GM12878 (cell line): ENCODE data around the gene PAXX.

Experiments
- ATF3 ChIP-seq: IDR thresholded peaks from 2 replicates; pipeline ENCODE4 v1.6.1; 2011; ENCODE audit warnings: low read depth, mild to moderate bottlenecking, low read length, moderate library complexity, borderline replicate concordance; ENCODE audit errors: extremely low read depth
- CEBPZ ChIP-seq: fragments of 150-350 bp; IDR thresholded peaks from 2 replicates; pipeline ENCODE4 v1.6.1; 2016; ENCODE audit warnings: low read depth, low read length
- E2F4 ChIP-seq: IDR thresholded peaks from 2 replicates; pipeline ENCODE4 v1.6.1; 2012; ENCODE audit warnings: low read depth, low read length, improper control_type of control experiment
- NFXL1 ChIP-seq: fragments of 450-650 bp; IDR thresholded peaks from 2 replicates; pipeline ENCODE4 v1.6.1; 2017; ENCODE audit warnings: antibody characterized with exemption, mild to moderate bottlenecking, borderline replicate concordance
- NFYB ChIP-seq: IDR thresholded peaks from 2 replicates; pipeline ENCODE4 v1.6.1; 2011; ENCODE audit warnings: low read depth, mild to moderate bottlenecking, low read length, improper control_type of control experiment, moderate library complexity; ENCODE audit not compliant: insufficient read depth
- POLR2A ChIP-seq: IDR thresholded peaks from 2 replicates; pipeline ENCODE4 v1.6.1; 2011; ENCODE audit warnings: low read depth, mild to moderate bottlenecking, low read length
- POLR2AphosphoS5 ChIP-seq: IDR thresholded peaks from 2 replicates; pipeline ENCODE4 v1.6.1; 2011; ENCODE audit warnings: mild to moderate bottlenecking, low read length, inconsistent platforms
- RAD21 ChIP-seq: IDR thresholded peaks from 2 replicates; pipeline ENCODE4 v1.6.1; 2011; ENCODE audit warnings: mild to moderate bottlenecking, low read depth, low read length, moderate library complexity; ENCODE audit not compliant: insufficient read depth
- SP1 ChIP-seq: IDR thresholded peaks from one replicate; pipeline ENCODE4 v1.6.1; 2011; ENCODE audit warnings: low read depth, low read length

GRCh38 chr9:136990242-136990911, 1.8 kb upstream of the PAXX start:
- TF ChIP-seq POLR2A (no peak), POLR2AphosphoS5 (no peak), E2F4 (no peak), SP1 (no peak), NFYB (no peak), RAD21 (no peak), CEBPZ (no peak), NFXL1 (no peak), ATF3 (no peak)
